ENCODE data around the gene AGPAT3. TPM values are rescaled to one million over a fixed set of nuclear protein-coding genes. Genes with fewer than 3 reads are reported as not detected.

The AGPAT3 gene
- total and polyA plus RNA-seq, 2 donors (not counting 3 experiments of a cell fraction or from before 2014, with no cell fraction given) = 39.9 to 76.7 TPM

- TF ChIP-seq FOS (IDR thresholded peaks at IDR 0.05; ENCODE audit: borderline replicate concordance, insufficient read depth, low read length) = no peak
- peak; percentile 99 to 100 for TF ChIP-seq CTCF (IDR thresholded peaks at IDR 0.05; ENCODE audit: extremely low read depth in 1 of 2, insufficient read depth in 1 of 2, low read depth in 1 of 2, low read length in 2 of 2)
- no peak for TF ChIP-seq MYC (IDR thresholded peaks at IDR 0.05; ENCODE audit: low read depth, low read length)
- TF ChIP-seq MAX (IDR thresholded peaks at IDR 0.05; ENCODE audit: insufficient read depth, insufficient read length) = peak; percentile 22
- TF ChIP-seq EZH2 (IDR thresholded peaks at IDR 0.05; ENCODE audit: borderline replicate concordance, low read depth, low read length, severe bottlenecking) = no peak
- TF ChIP-seq JUN (IDR thresholded peaks at IDR 0.05; ENCODE audit: borderline replicate concordance, insufficient read depth, insufficient read length, low read depth) = no peak
- TF ChIP-seq GATA2 (IDR thresholded peaks at IDR 0.05; ENCODE audit: insufficient read depth, insufficient read length, low read depth, low read length) = no peak
- TF ChIP-seq POLR2AphosphoS5 (IDR thresholded peaks at IDR 0.05; ENCODE audit: insufficient read depth, low read depth, low read length) = peak; percentile 19
- no peak for TF ChIP-seq POLR2A (IDR thresholded peaks at IDR 0.05; ENCODE audit: low read depth, low read length)
- H3K9me1 ChIP-seq (replicated peaks; ENCODE audit: control insufficient read depth, extremely low read depth, insufficient read depth, low read length) = no peaks in the 10 kb centered on the region
- H3K9me3 ChIP-seq (replicated peaks; ENCODE audit: control insufficient read depth, insufficient read depth, low read length) = no peaks in the 10 kb centered on the region
- intact Hi-C loops (cut with micrococcal nuclease) (loop anchor here (1.0 to 5.0 kb wide), 3 partner anchors 47 to 128 kb away; no protein-coding TSS in a partner anchor), dilution Hi-C loops (cut with MboI; ENCODE audit: extremely low pct_ligation_motif_present, low sequenced_read_pairs) (no loop called here)
- peak overlapping the region; percentile 67 for H3K4me2 ChIP-seq (ENCODE audit: insufficient read depth, low read length)
- H2AFZ ChIP-seq (ENCODE audit: low read depth, low read length) = peak overlapping the region; percentile 53
- H3K9ac ChIP-seq (replicated peaks; ENCODE audit: extremely low read depth, insufficient read depth, low read length) = peak overlapping the region; percentile 29
- H3K27me3 ChIP-seq (ENCODE audit: control insufficient read depth in 2 of 2, insufficient read depth in 2 of 2, low read length in 2 of 2) = no peaks in the 10 kb centered on the region
- CTCF ChIA-PET = interaction anchor here (0.7 to 4.0 kb wide), 20 partner anchors 10 to 150 kb away, joined by 3 to 41 read pairs (median 3); partner anchors contain the start of gene TRAPPC10
- no peaks in the 10 kb centered on the region for H4K20me1 ChIP-seq (replicated peaks; ENCODE audit: control insufficient read depth, extremely low read depth, insufficient read depth, low read length)
- H3K27ac ChIP-seq (ENCODE audit: insufficient read depth, low read depth, low read length) = peak overlapping the region; percentile 42
- DNase-seq (ENCODE audit: low read depth, low spot score) (peak; percentile 68), FAIRE-seq (peak; percentile 86)
- peaks cover 8% of the 10 kb centered on the region for H3K79me2 ChIP-seq (ENCODE audit: control insufficient read depth, insufficient read depth, low read length)
- peak overlapping the region; percentile 20 to 59 (median 27) for H3K4me3 ChIP-seq (replicated peaks in 1 of 3; ENCODE audit: insufficient read depth in 1 of 3, low read depth in 1 of 3, low read length in 3 of 3)
- BruUV-seq (replicated peaks) = no TSS peak
- peaks cover 5% of the 10 kb centered on the region for H3K4me1 ChIP-seq (ENCODE audit: control insufficient read depth, extremely low read depth, insufficient read depth, low read length)
- peaks cover 0 to 2% of the 10 kb centered on the region in 2 experiments for H3K36me3 ChIP-seq (ENCODE audit: control insufficient read depth in 2 of 2, extremely low read depth in 1 of 2, insufficient read depth in 2 of 2, low read length in 2 of 2)
- POLR2A ChIA-PET = no interaction called here
Measured at GRCh38 chr21:43938751-43939442, 73.9 kb downstream of the AGPAT3 start.
